ENCODE measurements around the gene THOC6. TPM values are rescaled to one million over a fixed set of nuclear protein-coding genes. Genes with fewer than 3 reads are reported as not detected.

THOC6 gene
- polyA plus RNA-seq, 1 experiment = 14.5 TPM

DNA sequence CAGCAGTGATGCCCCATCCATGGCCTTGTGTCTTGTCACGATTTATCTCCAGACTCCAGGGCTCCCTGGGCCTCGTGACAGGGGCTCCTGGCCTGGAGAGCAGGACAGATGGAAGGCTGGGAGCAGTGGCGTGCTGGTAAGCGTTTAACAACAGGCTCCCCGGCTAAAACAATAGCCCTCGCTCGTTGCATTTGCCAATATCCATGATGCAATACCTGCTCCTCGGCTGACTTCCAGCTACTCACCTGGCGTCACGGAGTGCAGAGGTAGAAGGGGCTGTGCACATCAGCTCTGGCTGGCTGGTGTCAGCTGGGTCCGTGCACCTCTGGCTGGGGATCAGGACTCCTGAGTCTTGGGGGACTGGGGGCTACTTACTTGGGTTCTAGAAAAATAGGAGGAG lies 14.4 kb downstream of the THOC6 start:
- Histone ChIP-seq H3K9me3 (ENCODE audit: control insufficient read depth, insufficient read depth, low read length) (no peaks in the 10 kb centered on the region), H3K27ac (ENCODE audit: low read depth, low read length) (no peak overlapping the region), H3K27me3 (ENCODE audit: control insufficient read depth, insufficient read depth, low read length) (peaks cover 62% of the 10 kb centered on the region), H3K4me3 (ENCODE audit: low read depth, low read length) (no peak overlapping the region)
- CTCF ChIA-PET = interaction anchor here (1.1 kb wide), 1 partner anchor 10 kb away, joined by 3 read pairs; no protein-coding TSS in a partner anchor
- TF ChIP-seq, protein P1, sequence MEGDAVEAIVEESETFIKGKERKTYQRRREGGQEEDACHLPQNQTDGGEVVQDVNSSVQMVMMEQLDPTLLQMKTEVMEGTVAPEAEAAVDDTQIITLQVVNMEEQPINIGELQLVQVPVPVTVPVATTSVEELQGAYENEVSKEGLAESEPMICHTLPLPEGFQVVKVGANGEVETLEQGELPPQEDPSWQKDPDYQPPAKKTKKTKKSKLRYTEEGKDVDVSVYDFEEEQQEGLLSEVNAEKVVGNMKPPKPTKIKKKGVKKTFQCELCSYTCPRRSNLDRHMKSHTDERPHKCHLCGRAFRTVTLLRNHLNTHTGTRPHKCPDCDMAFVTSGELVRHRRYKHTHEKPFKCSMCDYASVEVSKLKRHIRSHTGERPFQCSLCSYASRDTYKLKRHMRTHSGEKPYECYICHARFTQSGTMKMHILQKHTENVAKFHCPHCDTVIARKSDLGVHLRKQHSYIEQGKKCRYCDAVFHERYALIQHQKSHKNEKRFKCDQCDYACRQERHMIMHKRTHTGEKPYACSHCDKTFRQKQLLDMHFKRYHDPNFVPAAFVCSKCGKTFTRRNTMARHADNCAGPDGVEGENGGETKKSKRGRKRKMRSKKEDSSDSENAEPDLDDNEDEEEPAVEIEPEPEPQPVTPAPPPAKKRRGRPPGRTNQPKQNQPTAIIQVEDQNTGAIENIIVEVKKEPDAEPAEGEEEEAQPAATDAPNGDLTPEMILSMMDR (IDR thresholded peaks at IDR 0.05; ENCODE audit: low read depth, low read length) = no peak
- no peak for DNase-seq (ENCODE audit: low read depth, low spot score)
- POLR2A ChIA-PET = no interaction called here

DNA sequence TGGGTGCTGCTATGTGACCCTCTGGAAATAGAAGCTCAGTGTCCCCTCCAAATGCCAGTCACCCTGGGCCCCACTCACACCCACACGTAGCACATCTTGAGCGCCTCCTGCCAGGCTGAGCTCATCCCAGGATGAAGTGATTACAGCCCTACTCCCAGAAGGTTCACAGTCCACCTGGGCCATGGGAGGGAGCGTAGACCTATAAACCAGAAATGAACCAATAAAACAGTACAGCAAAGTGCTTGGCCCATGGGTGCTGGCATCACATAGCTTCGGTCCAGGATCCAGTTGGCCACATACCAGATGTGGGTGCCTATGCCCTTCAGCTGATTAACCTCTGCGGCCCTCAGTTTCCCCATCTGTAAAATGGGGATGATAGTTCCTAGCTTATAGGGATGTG lies 15.1 kb downstream of the THOC6 start:
- ChIA-PET POLR2A (no interaction called here), CTCF (interaction anchor here (1.1 to 1.5 kb wide), 2 partner anchors 8 to 11 kb away, joined by 3 to 6 read pairs; no protein-coding TSS in a partner anchor)
- H3K27ac ChIP-seq (ENCODE audit: low read depth, low read length) = no peak overlapping the region
- H3K4me3 ChIP-seq (ENCODE audit: low read depth, low read length) = no peak overlapping the region
- peaks cover 56% of the 10 kb centered on the region for H3K27me3 ChIP-seq (ENCODE audit: control insufficient read depth, insufficient read depth, low read length)
- TF ChIP-seq, protein P1 (IDR thresholded peaks at IDR 0.05; ENCODE audit: low read depth, low read length) = no peak
- H3K9me3 ChIP-seq (ENCODE audit: control insufficient read depth, insufficient read depth, low read length) = no peaks in the 10 kb centered on the region
- no peak for DNase-seq (ENCODE audit: low read depth, low spot score)

DNA sequence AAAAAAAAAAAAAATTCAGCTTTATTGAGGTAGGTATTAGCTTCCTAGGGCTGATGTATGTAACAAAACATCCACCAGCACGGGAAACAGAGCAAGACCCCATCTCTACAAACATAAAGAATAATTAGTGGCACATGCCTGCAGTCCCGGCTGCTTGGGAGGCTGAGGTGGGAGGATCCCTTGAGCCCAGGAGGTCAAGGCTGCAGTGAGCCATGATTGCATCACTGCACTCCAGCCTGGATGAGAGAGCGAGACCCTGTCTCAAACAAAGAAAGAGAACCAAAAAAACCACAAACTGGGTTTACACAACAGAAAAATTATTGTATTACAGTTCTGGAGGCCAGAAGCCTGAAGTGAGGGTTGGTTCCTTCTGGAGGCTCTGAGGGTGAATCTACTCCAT lies 18.5 kb downstream of the THOC6 start:
- Histone ChIP-seq H3K27me3 (ENCODE audit: control insufficient read depth, insufficient read depth, low read length) (peaks cover 52% of the 10 kb centered on the region), H3K4me3 (ENCODE audit: low read depth, low read length) (no peak overlapping the region), H3K27ac (ENCODE audit: low read depth, low read length) (no peak overlapping the region), H3K9me3 (ENCODE audit: control insufficient read depth, insufficient read depth, low read length) (no peaks in the 10 kb centered on the region; the same call in 1 of the 2 replicates)
- DNase-seq (ENCODE audit: low read depth, low spot score) = no peak
- ChIA-PET POLR2A (no interaction called here), CTCF (interaction anchor here (1.4 to 3.8 kb wide), 4 partner anchors 11 to 92 kb away, joined by 3 to 23 read pairs (median 8); partner anchors contain the start of gene ZNF213)
- TF ChIP-seq, protein P1 (IDR thresholded peaks at IDR 0.05; ENCODE audit: low read depth, low read length) = no peak

DNA sequence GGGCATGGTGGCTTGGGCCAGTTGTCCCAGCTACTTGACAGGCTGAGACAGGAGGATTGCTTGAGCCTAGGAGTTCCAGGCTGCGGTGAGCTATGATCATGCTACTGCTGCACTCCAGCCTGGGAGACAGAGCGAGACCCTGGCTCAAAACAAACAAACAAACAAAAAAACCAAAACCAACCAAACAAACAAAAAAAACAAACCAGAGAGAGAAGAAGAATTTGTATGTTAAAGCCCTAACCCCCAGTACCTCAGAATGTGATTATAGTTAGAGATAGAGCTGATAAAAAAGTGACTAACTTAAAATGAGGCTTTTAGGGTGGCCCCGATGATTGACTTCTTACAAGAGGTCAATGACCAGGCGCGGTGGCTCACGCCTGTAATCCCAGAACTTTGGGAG lies 20.9 kb downstream of the THOC6 start:
- POLR2A ChIA-PET = no interaction called here
- Histone ChIP-seq H3K27ac (ENCODE audit: low read depth, low read length) (no peak overlapping the region), H3K9me3 (ENCODE audit: control insufficient read depth, insufficient read depth, low read length) (no peaks in the 10 kb centered on the region; the same call in 1 of the 2 replicates), H3K27me3 (ENCODE audit: control insufficient read depth, insufficient read depth, low read length) (peaks cover 55% of the 10 kb centered on the region), H3K4me3 (ENCODE audit: low read depth, low read length) (no peak overlapping the region)
- no peak for DNase-seq (ENCODE audit: low read depth, low spot score)
- TF ChIP-seq, protein P1 (IDR thresholded peaks at IDR 0.05; ENCODE audit: low read depth, low read length) = no peak
- CTCF ChIA-PET = interaction anchor here (1.0 to 2.2 kb wide), 2 partner anchors 13 to 15 kb away, joined by 7 to 8 read pairs; no protein-coding TSS in a partner anchor

DNA sequence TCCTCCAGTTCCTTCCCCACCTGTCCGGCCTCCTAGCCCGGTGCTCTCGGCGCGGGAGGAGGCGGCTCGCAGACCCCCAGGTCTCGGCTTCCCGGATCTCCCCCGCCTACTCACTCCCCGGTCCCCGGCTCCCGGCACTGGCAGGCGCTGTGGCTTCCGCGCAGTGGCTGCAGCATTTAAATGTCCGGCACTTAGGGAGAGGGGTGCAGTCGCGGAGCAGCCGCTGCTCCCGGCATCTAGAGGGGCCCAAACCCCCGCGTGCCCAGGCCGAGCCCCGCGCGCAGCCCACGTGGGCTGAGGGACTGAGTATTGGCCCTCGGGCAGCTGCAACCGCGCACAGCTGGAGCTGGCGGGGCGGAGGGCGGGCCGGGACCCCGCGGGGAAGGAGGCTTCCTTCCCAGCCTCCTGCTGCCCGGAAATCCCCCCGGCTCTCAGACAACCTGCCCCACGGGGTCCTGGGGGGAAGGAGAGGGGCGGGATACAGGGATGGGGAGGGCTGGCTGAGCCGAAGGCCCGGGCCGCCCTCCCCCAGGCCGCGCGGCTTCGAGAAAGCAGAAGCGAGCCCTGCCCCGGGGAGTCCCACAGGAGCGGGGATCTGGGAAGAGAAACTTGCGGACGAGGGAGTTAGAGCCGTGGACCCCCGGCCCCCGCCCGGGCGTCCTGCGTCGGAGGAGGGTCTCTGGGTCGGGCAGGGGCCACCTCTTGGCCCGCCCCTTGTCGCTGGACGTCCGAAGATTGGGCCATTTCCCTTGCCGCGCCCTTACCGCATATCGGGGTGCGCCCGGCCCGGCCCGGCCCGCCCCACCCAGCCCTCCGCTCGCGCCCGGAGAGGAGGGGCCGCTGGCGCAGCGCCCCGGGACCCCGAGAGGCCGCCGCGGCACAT lies 22.2 kb downstream of the THOC6 start, which contains the start of gene MMP25:
TSS of gene MMP25 (plus strand) at position 804 of the 883 bp plus-strand sequence. CDS start 357 bp downstream, outside the sequence.
- DNase-seq (ENCODE audit: low read depth, low spot score) = no peak
- TF ChIP-seq, protein P1 (IDR thresholded peaks at IDR 0.05; ENCODE audit: low read depth, low read length) = no peak
- H3K27me3 ChIP-seq (ENCODE audit: control insufficient read depth, insufficient read depth, low read length) = peaks cover 60% of the 10 kb centered on the region
- H3K27ac ChIP-seq (ENCODE audit: low read depth, low read length) = no peak within 1 kb of the TSS
- ChIA-PET CTCF (interaction anchor here (2.2 kb wide), 1 partner anchor 13 kb away, joined by 7 read pairs; no protein-coding TSS in a partner anchor), POLR2A (interaction anchor here (1.1 kb wide), 2 partner anchors 25 to 83 kb away, joined by 3 to 4 read pairs; no protein-coding TSS in a partner anchor)
- H3K9me3 ChIP-seq (ENCODE audit: control insufficient read depth, insufficient read depth, low read length) = no peaks in the 10 kb centered on the region; the same call in 1 of the 2 replicates
- H3K4me3 ChIP-seq (ENCODE audit: low read depth, low read length) = peak within 1 kb of the TSS; percentile 50
